ENCODE data around the gene FLRT1. TPM values are rescaled to one million over a fixed set of nuclear protein-coding genes. Genes with fewer than 3 reads are reported as not detected.

The FLRT1 gene
- total RNA-seq, 1 experiment from 2014 or later = 0.31 TPM

GRCh38 chr11:64060263-64060860, 24.6 kb downstream of the FLRT1 start:
- no peak overlapping the region for H4K8ac ChIP-seq (replicated peaks; ENCODE audit: insufficient read length, low read depth, low read length)
- H2BK12ac ChIP-seq (ENCODE audit: insufficient read length, low read depth, low read length) = no peak overlapping the region
- H3K4me1 ChIP-seq (ENCODE audit: insufficient read depth, low read length) = no peaks in the 10 kb centered on the region
- Mint-ChIP-seq H3K36me3 (ENCODE audit: insufficient read depth in 1 of 3, low read depth in 3 of 3) (no peaks in the 10 kb centered on the region), H3K27me3 (ENCODE audit: low read depth) (peaks cover 92% of the 10 kb centered on the region), H3K9me3 (no peaks in the 10 kb centered on the region), H3K4me3 (peak overlapping the region; percentile 10 to 73; a peak in 3 of 5 replicates), H3K27ac (no peak overlapping the region), H3K4me1 (peaks cover 5 to 13% of the 10 kb centered on the region in 2 experiments; a peak in 3 of 4 replicates)
- H2BK5ac ChIP-seq (ENCODE audit: insufficient read length, low read length) = no peak overlapping the region
- H3K18ac ChIP-seq (ENCODE audit: insufficient read length, low read depth, low read length) = no peak overlapping the region
- no CpG with 5 or more reads among the region's 35 CpGs for WGBS (ENCODE audit: extremely low coverage, insufficient read length, low lambda C conversion rate)
- no peak overlapping the region for H2BK20ac ChIP-seq (ENCODE audit: low read depth, low read length, poor library complexity, severe bottlenecking)
- no peak overlapping the region for H3K14ac ChIP-seq (ENCODE audit: insufficient read depth, low read length)
- no peak overlapping the region for H3K23ac ChIP-seq (ENCODE audit: insufficient read length, low read depth, low read length)
- no peaks in the 10 kb centered on the region for H4K20me1 ChIP-seq (ENCODE audit: control insufficient read depth, insufficient read depth, insufficient read length)
- H3K79me1 ChIP-seq (ENCODE audit: insufficient read depth, low read depth, low read length, poor library complexity, severe bottlenecking) = no peaks in the 10 kb centered on the region
- no peaks in the 10 kb centered on the region for H3K9me3 ChIP-seq (ENCODE audit: control insufficient read depth, low read depth, low read length)
- no peak for TF ChIP-seq CTCF (conservative IDR thresholded peaks at IDR 0.05)
- peaks cover 17% of the 10 kb centered on the region; the same call in 1 of the 2 replicates for H3K27me3 ChIP-seq (ENCODE audit: insufficient read depth, low read length)
- H3K56ac ChIP-seq (ENCODE audit: insufficient read length, low read depth, low read length) = no peak overlapping the region
- H3T11ph ChIP-seq (ENCODE audit: low read length) = no peak overlapping the region
- peaks cover 10% of the 10 kb centered on the region for H3K23me2 ChIP-seq (ENCODE audit: insufficient read length, low read depth, low read length, poor library complexity, severe bottlenecking)
- peak overlapping the region; percentile 73 for H3K4me2 ChIP-seq (ENCODE audit: insufficient read depth, insufficient read length, low read length)
- H3K79me2 ChIP-seq (ENCODE audit: insufficient read depth, low read length) = no peaks in the 10 kb centered on the region
- no peak overlapping the region for H3K4ac ChIP-seq (ENCODE audit: low read depth, low read length)
- no peak overlapping the region for H3K27ac ChIP-seq (ENCODE audit: insufficient read length, low read depth, low read length)
- H2BK15ac ChIP-seq (ENCODE audit: low read depth, low read length) = no peak overlapping the region
- no peak overlapping the region for H3K9ac ChIP-seq (ENCODE audit: extremely low read depth, insufficient read length, low read length)
- no peak overlapping the region for H2BK120ac ChIP-seq (ENCODE audit: low read depth, low read length, poor library complexity, severe bottlenecking)
- H4K91ac ChIP-seq (ENCODE audit: insufficient read length, low read depth, low read length) = no peak overlapping the region
- peak; percentile 46 for DNase-seq
- no peak overlapping the region for H2AK5ac ChIP-seq (ENCODE audit: insufficient read length, low read length)
- H2AFZ ChIP-seq (ENCODE audit: low read length) = no peak overlapping the region
- no peak overlapping the region for H4K5ac ChIP-seq (ENCODE audit: insufficient read length, low read depth, low read length)

All from H9 (cell line).